Activated CD8-positive, alpha-beta T cell treated with anti-CD3 and anti-CD28 coated beads for 36 hours (primary cell): Measurements from ENCODE around the gene ARHGAP1. TPM values are rescaled to one million over a fixed set of nuclear protein-coding genes. Genes with fewer than 3 reads are reported as not detected.

Experiments
- ATAC-seq: fragments of 200-7000 bp; cut with Tn5 transposase; one replicate; pipeline ENCODE4 v1.10.0; 2021; ENCODE audit warnings: mild to moderate bottlenecking, moderate library complexity
- CTCF ChIA-PET: fragments of 350-600 bp; sonication (Branson Sonifier 250); formaldehyde crosslinking; loops from one replicate; lab custom pipeline; 2021; ENCODE audit warnings: antibody characterized with exemption; lab: Charles Lee
- POLR2A ChIA-PET: fragments of 350-600 bp; sonication (Branson Sonifier 250); formaldehyde crosslinking; loops from one replicate; lab custom pipeline; 2021; ENCODE audit warnings: antibody characterized with exemption; lab: Charles Lee
- DNase-seq: peaks from one replicate; pipeline ENCODE4 v3.0.0-alpha.2; 2020
- H3K27ac Mint-ChIP-seq: one replicate; pipeline ENCODE4 v1.8.0; 2021; ENCODE audit warnings: mild to moderate bottlenecking, mixed read lengths
- H3K27me3 Mint-ChIP-seq: one replicate; pipeline ENCODE4 v1.8.0; 2021; ENCODE audit warnings: mixed read lengths
- H3K36me3 Mint-ChIP-seq: one replicate; pipeline ENCODE4 v1.8.0; 2021; ENCODE audit warnings: low read depth, mixed read lengths
- H3K4me1 Mint-ChIP-seq: one replicate; pipeline ENCODE4 v1.8.0; 2021; ENCODE audit warnings: low read depth, mixed read lengths
- H3K4me3 Mint-ChIP-seq: one replicate; pipeline ENCODE4 v1.8.0; 2021; ENCODE audit warnings: mild to moderate bottlenecking, moderate library complexity, mixed read lengths
- H3K9me3 Mint-ChIP-seq: one replicate; pipeline ENCODE4 v1.8.0; 2021; ENCODE audit warnings: mixed read lengths
- intact Hi-C: fragments of 100-400 bp; cut with micrococcal nuclease; formaldehyde crosslinking; loops from one replicate; pipeline ENCODE4 v1.10.0; 2022
- total RNA-seq, 2 experiments: library from RNA; stranded (reverse); gene quantifications; one replicate each; pipeline ENCODE4 v1.2.3, GENCODE V29; 2021
- TF ChIP-seq, protein P1 (sequence below): fragments of 200-600 bp; IDR thresholded peaks from one replicate; pipeline ENCODE4 v1.8.0; 2022; ENCODE audit warnings: antibody characterized with exemption, mild to moderate bottlenecking

ARHGAP1 gene
- total RNA-seq, 2 experiments from 2014 or later: 32.7 to 34.5 TPM

DNA sequence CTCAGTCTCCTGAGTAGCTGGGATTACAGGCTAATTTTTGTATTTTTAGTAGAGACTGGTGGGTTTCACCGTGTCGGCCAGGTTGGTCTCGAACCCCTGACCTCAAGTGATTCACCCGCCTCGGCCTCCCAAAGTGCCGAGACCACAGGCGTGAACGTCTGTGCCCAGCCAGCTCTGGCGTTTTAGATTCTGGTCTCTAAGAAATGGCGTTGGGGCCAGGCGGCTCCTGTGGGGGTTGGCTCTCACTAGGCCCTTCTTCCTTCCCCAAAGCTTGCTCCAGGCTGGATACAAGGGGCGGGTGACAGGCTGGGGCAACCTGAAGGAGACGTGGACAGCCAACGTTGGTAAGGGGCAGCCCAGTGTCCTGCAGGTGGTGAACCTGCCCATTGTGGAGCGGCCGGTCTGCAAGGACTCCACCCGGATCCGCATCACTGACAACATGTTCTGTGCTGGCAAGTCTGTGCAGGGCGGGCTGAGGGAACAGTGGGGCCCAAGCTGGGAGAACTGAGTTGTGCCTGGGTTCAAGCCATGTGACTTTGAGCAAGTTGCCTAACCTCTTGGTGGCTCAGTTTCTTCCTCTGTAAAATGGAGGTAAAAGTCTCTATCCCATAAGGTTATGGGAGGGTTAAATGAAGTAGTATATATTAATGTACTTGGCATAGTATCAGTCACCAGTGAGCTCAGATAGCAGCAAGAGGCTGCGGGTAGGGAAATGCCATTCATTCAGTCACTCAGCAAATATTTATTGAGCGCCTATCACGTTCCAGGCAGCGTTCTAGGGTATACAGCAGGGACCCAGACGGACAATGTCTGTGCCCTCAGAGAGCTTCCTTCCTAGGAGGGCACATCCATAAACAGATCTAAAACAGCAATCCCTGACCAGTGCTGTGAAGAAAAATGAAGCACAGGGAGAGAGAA lies 28.9 kb upstream of the ARHGAP1 start:
- no peaks in the 10 kb centered on the region for H3K36me3 Mint-ChIP-seq
- intact Hi-C loops: no loop called here
- H3K4me3 Mint-ChIP-seq: no peak overlapping the region
- H3K4me1 Mint-ChIP-seq: no peaks in the 10 kb centered on the region
- DNase-seq (no peak), ATAC-seq (no peak)
- H3K27ac Mint-ChIP-seq: no peak overlapping the region
- TF ChIP-seq, protein P1, sequence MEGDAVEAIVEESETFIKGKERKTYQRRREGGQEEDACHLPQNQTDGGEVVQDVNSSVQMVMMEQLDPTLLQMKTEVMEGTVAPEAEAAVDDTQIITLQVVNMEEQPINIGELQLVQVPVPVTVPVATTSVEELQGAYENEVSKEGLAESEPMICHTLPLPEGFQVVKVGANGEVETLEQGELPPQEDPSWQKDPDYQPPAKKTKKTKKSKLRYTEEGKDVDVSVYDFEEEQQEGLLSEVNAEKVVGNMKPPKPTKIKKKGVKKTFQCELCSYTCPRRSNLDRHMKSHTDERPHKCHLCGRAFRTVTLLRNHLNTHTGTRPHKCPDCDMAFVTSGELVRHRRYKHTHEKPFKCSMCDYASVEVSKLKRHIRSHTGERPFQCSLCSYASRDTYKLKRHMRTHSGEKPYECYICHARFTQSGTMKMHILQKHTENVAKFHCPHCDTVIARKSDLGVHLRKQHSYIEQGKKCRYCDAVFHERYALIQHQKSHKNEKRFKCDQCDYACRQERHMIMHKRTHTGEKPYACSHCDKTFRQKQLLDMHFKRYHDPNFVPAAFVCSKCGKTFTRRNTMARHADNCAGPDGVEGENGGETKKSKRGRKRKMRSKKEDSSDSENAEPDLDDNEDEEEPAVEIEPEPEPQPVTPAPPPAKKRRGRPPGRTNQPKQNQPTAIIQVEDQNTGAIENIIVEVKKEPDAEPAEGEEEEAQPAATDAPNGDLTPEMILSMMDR: no peak
- no peaks in the 10 kb centered on the region for H3K9me3 Mint-ChIP-seq
- ChIA-PET CTCF (no interaction called here), POLR2A (no interaction called here)
- no peaks in the 10 kb centered on the region for H3K27me3 Mint-ChIP-seq

- intact Hi-C loops: no loop called here
- no peaks in the 10 kb centered on the region for H3K9me3 Mint-ChIP-seq
Measured at GRCh38 chr11:46728659-46729040, 28.2 kb upstream of the ARHGAP1 start.

GRCh38 chr11:46727952-46728658 lies 27.7 kb upstream of the ARHGAP1 start:
- CTCF ChIA-PET: no interaction called here
- intact Hi-C loops: no loop called here

More at GRCh38 chr11:46728659-46729040, 28.2 kb upstream of the ARHGAP1 start:
- Mint-ChIP-seq H3K36me3 (no peaks in the 10 kb centered on the region), H3K4me3 (no peak overlapping the region), H3K27me3 (no peaks in the 10 kb centered on the region), H3K27ac (no peak overlapping the region), H3K4me1 (no peaks in the 10 kb centered on the region)
- ChIA-PET CTCF (no interaction called here), POLR2A (no interaction called here)
- no peak for DNase-seq
- no peak for ATAC-seq
- TF ChIP-seq, protein P1: no peak

DNA sequence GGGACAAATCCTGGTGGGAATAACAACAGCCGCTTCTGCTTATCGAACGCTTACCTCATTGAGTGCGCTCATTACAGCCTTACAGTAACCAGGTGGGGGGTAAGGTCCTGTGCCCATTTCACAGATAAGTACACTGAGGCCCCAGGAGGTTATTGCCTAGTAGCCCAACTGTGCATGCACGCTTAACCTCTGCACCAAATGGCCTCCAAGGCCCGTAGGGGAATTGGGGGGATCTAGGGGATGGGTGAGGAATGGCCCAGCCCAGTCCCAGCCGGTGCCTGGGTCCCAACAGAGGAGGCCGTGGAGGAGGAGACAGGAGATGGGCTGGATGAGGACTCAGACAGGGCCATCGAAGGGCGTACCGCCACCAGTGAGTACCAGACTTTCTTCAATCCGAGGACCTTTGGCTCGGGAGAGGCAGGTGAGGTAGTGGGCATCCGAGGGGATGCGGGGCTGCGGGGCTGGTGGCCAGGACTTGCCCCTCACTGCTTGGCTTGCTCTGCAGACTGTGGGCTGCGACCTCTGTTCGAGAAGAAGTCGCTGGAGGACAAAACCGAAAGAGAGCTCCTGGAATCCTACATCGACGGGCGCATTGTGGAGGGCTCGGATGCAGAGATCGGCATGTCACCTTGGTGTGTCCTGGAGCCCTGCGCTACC lies 25.9 kb upstream of the ARHGAP1 start:
- ChIA-PET CTCF (no interaction called here), POLR2A (no interaction called here)
- TF ChIP-seq, protein P1: no peak
- no peak overlapping the region for H3K4me3 Mint-ChIP-seq
- intact Hi-C loops: no loop called here
- no peak overlapping the region for H3K27ac Mint-ChIP-seq
- H3K36me3 Mint-ChIP-seq: no peaks in the 10 kb centered on the region
- ATAC-seq: no peak
- no peaks in the 10 kb centered on the region for H3K27me3 Mint-ChIP-seq
- DNase-seq: no peak
- no peaks in the 10 kb centered on the region for H3K9me3 Mint-ChIP-seq
- no peaks in the 10 kb centered on the region for H3K4me1 Mint-ChIP-seq

More at GRCh38 chr11:46727952-46728658, 27.7 kb upstream of the ARHGAP1 start:
- Mint-ChIP-seq H3K27ac (no peak overlapping the region), H3K27me3 (no peaks in the 10 kb centered on the region), H3K36me3 (no peaks in the 10 kb centered on the region), H3K9me3 (no peaks in the 10 kb centered on the region), H3K4me3 (no peak overlapping the region), H3K4me1 (no peaks in the 10 kb centered on the region)
- TF ChIP-seq, protein P1: no peak
- POLR2A ChIA-PET: no interaction called here
- ATAC-seq (no peak), DNase-seq (no peak)
